GM10847 (cell line): ENCODE results near the gene DOCK1.

Source experiments
- POLR2A ChIP-seq: IDR thresholded peaks from 2 replicates; pipeline ENCODE4 v1.6.1; 2011; ENCODE audit not compliant: insufficient read length; ENCODE audit errors: extremely low read depth

Gene DOCK1

DNA sequence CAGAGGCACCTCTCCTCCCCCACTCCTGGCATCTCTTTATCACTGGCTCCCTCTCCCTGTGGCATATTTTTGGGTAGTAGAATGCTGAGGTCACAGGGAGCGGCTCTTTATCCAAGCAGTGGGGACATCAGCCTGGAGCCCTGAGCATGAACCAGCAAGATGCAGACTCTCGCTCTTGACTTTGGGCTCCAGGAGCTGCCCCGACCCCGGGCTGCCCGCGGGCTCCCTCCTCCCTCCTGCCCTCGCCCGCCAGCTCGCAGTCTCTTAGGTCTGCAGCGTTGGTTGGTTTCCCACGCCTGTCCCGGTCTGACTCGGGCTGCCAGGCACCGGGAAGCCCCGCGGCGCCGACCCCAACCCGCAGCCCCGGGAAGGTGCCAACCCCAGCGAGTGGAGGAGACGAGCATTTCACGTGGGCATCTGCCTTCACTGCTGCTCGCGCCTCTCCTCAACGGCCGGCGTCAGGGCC is 289.8 kb downstream of the DOCK1 start:
- no peak for TF ChIP-seq POLR2A

- TF ChIP-seq POLR2A, result no peak
These were observed 290.5 kb downstream of the DOCK1 start for GRCh38 chr10:127195571-127196281.

DNA sequence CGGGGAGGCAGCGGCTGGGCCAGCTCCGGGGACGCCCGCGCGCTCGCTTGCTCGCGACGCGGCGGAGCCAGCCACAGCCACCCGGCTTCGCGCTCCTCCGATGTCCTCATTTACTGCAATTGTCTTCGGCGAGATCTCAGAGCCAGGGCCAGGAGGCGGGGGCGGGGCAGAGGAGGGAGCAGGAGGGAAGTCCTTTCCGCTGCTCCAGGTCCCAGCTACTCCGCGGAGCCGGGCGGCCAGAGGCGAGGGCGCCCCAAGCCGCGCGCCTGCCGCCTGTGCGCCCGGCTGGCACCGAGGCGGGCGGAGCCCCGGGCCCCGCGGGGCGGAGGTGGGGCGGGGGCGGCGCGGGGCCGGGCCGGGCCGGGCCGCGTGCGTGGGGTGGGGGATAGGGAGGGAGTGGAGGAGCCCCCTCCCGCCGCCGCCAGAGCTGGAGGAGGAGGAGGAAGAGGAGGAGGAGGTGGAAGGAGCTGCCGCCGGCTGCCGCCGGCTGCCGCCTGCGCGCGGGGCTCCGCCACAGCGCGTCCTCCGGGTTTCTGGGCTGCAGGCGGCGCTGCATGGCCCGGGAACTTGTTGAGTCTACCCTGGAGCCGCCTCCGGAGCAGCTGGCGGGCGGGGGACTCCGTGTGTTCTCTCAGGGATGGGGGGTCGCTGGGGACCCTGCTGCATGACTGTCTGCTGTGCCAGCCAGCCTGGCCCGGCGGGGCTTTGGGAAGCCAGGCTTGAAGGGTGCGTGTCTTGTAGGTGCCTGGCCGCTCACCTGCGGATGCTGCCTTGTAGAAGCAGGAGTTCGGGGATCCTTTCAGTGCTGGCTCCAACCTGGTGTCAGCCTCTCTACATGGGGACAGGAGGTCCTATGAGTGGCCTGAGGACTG is 291.3 kb downstream of the DOCK1 start, which contains the start of gene INSYN2A:
INSYN2A (minus strand) TSS at position 310 of the 872 bp plus-strand sequence. CDS start 20,196 bp downstream, outside the sequence.
- no peak for TF ChIP-seq POLR2A

DNA sequence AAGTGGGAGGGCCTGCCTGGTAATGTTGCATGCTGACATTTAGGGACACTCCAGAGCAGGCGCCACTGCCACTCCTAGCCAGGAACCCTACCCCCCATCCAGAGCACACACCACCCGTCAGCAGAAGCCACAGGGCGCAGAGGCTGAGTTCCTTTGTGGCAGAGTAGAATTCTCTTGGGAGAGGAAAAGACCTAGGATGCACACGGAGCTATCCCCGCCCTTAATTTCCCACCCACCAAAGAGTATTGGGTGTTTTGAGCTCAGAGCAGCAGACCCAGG is 291.9 kb downstream of the DOCK1 start:
- no peak for TF ChIP-seq POLR2A

DNA sequence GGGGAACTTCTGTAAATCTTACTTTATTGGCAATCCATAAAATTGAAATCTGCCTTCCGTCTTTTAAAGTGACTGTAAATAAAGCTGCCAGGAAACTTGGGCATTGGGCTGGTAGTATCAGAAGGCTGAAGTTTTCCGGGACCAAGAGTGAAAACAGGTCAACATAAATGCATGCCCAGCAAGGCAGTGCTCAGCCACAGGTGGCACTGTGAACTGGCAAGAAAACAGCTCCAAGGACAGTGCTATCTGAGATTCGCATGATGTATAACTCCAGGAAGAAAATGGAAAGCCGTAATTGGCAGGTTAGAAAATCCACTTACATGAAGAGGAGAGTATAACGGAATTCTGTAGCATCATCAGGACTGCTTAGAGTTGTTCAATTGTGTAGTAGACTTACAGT is 293.1 kb downstream of the DOCK1 start:
- TF ChIP-seq POLR2A, result no peak

GRCh38 chr10:127198721-127199120 is 293.5 kb downstream of the DOCK1 start:
- no peak for TF ChIP-seq POLR2A

DNA sequence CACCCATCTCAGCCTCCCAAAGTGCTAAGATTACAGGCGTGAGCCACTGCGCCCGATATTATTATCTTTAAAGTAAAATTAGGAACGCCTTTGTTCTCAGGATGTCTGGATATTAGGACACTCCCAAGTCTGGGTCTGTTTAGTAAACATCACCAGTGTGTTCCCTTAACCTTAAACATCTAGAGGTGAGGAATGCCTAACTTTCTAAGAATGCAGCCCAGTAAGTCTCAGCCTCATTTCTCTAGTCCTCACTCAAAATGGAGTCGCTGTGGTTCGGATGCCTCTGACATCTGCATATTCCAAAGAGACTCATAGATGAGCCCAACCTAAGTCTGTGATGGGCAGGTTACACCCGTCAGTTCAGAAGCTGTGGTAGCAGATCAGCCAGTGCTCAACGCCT is 295.4 kb downstream of the DOCK1 start:
- TF ChIP-seq POLR2A, result no peak

GRCh38 chr10:127203067-127203466 is 297.8 kb downstream of the DOCK1 start:
- TF ChIP-seq POLR2A, result no peak

DNA sequence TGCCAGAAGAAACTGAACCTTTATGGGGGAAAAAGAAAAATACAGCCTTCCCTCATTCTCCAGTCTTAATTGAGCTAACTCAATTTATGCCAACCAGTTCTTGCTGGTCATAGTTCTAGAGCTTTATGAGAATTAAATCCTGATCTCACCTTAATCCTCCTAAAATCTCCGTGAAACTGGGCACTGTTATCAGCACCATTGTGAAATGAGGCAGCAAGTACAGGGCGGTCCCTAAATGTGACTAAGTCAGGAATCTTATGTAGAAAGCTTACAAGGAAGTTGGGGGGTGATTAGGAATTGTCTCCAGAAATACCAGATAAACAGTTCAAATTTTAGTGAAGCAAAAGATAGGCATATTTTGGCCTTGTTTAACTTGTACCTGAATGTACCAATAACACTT is 301.9 kb downstream of the DOCK1 start:
- no peak for TF ChIP-seq POLR2A

DNA sequence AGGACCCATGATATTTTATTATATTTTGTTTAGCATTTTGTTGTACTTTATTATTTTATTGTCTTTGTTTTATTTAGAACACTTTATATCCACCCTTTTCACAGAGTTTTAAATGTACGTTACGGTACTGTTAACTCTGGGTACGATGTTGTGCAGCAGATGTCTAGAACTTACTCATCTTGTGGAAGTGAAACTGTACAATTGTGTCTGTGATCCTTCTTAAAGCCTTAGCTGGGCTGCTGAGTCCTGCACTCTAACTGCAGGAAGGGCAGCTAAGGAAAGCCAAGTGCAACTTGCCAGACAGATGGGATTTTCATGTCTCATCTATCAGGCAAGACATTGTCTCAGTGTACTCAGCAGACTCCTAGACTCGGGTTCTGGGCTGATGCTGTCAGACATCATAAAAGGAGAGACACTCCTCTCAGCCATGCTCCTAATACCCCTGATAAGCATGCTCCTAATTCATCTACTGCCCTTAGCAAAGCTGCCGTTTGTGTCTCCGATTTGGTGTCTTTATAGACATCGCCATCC is 305.8 kb downstream of the DOCK1 start:
- no peak for TF ChIP-seq POLR2A

DNA sequence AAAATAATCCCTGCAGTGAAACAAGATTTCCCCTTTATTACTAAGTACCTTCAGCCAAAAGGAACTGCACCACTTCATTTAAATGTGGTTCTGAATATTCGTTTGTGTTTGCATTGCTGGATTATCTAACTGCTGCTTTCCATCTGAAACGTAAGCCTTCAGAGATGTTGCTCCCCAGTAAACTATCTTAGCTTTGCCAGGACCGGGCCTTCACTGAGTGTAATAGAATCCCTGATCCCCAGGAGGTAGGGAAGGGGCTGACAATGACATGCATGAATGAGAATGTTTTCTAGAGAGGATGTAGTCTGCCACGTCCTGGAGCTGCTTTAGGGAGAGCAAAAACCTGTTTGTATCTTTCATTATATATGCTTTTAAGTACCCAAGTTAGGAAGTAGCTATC is 310.6 kb downstream of the DOCK1 start:
- no peak for TF ChIP-seq POLR2A

GRCh38 chr10:127216274-127216673 is 311.0 kb downstream of the DOCK1 start:
- TF ChIP-seq POLR2A, result no peak

DNA sequence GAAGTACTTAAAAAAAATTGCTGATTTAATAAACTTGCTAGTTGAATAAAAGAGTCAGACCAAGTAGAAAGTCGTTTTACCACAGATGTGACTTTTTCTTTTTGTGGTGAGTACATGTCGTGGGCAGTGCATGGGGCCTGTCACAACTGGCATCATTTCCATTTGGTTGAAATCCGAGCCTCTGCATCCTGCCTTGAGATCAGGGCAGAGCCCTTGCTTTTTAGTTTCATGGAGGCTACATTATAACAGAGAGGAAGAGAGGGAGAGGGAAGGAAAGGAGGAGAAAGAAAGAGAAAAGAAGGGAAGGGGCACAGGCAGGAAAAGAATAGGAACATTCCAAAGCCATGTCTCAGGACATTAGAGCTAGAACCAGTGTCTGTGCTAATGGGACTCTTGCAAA is 311.6 kb downstream of the DOCK1 start:
- TF ChIP-seq POLR2A, result no peak

DNA sequence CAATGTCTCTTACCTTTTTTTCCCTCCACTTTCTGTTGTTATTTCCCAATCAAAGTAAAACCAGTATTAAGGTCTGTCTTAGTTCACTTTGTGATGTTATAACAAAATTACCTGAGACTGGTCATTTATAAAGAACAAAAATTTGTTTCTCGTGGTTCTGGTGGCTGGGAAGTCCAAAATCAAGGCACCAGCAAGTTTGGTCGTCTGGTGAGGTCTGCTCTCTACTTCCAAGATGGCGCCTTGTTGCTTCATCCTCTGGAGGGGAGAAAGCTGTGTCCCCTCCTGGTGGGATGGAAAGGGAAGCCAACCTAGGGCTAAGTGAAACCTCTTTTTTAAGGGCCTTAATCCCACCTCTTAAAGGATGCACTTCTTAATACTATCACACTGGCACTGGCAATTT is 313.4 kb downstream of the DOCK1 start:
- TF ChIP-seq POLR2A, result no peak

DNA sequence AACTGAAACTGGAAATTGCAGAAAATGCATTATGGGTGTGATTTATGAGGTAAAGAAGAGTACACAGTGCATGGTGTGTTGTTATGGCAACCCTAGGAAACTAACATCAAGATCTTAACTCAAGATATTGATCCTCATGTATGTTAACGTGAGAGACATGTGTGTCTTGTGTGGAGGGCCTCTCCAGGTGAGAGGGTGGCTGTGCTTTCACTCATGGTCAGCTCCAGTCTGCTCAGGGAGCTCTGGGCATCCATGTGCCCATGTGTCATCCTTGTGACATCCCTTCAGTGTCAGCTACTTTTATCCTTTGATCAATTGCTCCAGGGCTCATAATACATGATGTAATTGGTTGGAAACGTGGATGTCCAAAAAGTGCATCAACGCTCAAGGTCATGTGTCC is 316.1 kb downstream of the DOCK1 start:
- TF ChIP-seq POLR2A, result no peak

DNA sequence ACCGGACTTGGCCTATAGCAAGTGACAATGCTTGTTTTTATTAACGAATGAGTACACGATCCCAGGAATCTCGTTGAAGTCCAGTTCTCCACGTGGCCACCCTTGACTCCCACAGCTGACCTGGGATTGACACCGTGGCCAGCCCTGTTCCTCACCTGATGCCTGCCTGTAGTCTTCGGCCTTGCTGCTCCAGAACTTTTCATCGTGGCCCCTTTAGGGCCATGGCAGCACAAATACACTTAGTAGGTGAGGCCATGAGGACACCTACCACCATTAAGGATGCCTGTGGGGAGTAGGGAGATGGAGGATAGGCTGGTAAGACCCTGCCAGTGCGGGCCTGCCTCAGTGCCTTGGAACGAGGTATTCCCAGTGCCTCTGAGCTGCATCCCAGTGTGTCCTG is 321.8 kb downstream of the DOCK1 start:
- no peak for TF ChIP-seq POLR2A
